Fibroblast of peridontal ligament (primary cell): Measurements from ENCODE around the gene TMEM186.
A peak's percentile ranks its signal among the peaks of the same experiment; 100 is the strongest.
"Not testable (repeated sequence)": the region's sequence is repeated elsewhere in the genome, so short reads cannot be mapped to it uniquely, and the experiment has no call there.

Experiments
- DNase-seq: peaks from one replicate; pipeline ENCODE4 v3.0.0-alpha.2; 2010; ENCODE audit errors: extremely low read depth

TMEM186 gene

DNA sequence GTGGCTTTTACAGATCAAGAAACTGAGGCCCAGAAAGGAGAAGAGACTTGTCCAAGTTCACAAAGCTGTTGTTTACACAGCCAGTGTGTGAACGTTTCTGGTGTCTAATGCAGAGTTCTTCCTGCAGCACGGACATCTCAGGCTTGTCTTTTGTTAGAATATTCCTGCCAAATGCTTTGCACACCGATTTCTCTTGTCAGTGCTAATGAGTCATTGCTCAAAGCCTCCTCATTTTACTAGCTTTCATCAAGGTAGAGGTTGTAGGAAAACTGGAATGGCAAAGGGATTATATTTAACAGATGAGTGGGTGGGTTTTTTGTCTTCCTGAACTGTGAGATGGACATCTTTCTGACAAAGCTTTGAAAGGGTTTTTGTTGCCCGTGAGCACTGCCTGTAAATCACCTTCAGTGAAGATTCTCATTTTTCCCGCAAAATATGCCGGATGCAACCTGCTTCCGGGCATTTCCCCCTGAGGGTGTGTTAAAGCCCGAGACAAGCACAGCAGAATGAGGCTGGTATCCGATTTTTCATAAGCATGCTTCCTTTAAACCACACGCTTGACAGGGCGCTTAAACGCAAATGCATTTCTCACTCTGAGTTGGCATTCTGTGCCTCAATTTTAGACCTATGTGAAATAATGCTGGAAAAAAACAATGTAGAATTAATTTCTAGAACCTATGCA is 14.9 kb upstream of the TMEM186 start:
- no peak for DNase-seq

GRCh38 chr16:8808613-8809353 is 11.3 kb upstream of the TMEM186 start:
- no peak for DNase-seq

DNA sequence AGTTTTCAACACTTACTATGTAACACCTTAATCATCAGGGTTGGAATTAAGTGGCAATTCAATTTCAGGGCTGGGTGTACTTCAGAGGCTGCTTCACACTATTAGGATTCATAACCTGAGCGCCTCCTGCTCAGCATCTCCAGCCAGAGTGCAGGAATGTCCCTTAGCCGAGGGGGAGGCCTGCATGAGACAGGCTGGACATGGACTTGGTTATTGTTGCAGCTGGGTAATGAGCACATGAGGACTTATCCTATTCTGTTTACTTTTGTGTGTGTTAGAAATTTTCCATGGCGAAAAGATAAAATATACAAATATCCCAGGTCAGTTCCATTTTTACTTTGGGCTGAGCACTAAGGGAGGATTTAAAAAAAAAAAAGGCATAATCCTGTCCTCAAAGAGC is 10.6 kb upstream of the TMEM186 start:
- DNase-seq: no peak

DNA sequence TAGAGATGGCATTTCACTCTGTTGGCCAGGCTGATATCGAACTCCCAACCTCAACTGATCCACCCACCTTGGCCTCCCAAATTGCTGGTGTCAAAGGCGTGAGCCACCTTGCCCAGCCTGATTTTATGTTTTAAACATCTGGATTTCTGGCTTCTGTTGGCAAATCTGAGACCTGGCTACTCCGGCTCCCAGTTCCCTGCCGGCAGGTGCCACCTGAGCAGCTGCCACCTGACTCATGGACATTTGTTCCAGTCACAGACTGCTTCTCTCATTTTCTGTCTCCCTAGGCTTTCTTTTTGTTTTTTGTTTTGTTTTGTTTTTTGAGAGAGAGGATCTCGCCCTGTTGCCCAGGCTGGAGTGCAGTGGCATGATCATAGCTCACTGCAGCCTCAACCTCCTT is 9.8 kb upstream of the TMEM186 start:
- no peak for DNase-seq

- DNase-seq: peak; percentile 31
Observed at GRCh38 chr16:8806272-8806983, 9.0 kb upstream of the TMEM186 start.

GRCh38 chr16:8804313-8804712 is 6.9 kb upstream of the TMEM186 start:
- DNase-seq: no peak

DNA sequence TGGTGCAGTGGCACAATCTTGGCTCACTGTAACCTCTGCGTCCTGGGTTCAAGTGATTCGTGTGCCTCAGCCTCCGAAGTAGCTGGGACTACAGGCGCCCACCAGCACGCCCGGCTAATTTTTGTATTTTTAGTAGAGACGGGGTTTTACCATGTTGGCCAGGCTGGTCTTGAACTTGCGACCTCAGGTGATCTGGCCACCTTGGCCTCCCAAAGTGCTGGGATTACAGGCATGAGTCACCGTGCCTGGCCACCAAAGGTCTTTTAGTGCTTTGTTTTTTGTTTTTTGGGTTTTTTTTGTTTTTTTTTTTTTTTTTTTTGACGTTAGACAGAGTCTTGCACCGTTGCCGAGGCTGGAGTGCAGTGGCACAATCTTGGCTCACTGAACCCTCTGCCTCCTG is 6.3 kb upstream of the TMEM186 start:
- not testable (repeated sequence) for DNase-seq

- no peak for DNase-seq
Observed at GRCh38 chr16:8801701-8802100, 4.3 kb upstream of the TMEM186 start.

- no peak for DNase-seq
Observed at GRCh38 chr16:8798535-8799157, 1.2 kb upstream of the TMEM186 start.

DNA sequence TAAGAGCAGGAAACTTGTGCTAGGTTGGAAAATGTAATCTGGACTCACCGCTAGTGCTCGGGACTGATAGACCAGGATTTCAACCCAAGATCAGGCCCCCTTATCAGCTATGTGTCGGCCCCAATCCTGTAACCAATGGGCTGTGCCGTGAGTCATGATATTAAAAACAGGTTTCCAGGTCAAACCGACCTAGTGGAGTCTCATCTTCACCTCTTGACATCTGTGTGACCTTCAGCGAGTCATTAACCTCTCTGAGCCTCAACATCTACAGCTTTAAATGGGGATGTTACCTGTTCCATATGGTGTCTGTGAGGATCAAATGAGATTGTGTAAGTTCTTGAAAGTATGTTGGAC is 712 bp upstream of the TMEM186 start:
- no peak for DNase-seq

- peak; percentile 12 for DNase-seq
Observed at GRCh38 chr16:8796469-8797363, 723 bp downstream of the TMEM186 start.

DNA sequence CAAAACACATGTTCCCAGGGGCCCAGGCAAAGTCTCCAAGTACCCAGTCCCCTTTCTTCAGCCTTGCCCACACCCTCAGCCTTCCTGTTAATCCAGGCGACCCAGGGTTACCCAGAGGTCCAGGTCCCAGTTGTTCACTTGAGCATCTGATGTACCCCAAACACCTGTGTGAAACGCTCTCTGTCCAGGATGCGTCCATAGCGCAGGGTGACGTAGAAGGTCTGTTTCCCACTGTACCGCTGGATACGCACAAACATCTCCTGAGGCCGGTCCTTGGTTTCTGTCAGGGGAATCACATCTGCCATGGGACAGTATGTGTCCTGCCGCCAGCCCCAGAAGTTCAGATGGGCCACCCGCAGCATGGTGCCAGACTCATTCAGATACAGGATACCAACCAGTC is 1.6 kb downstream of the TMEM186 start:
- DNase-seq: no peak

- DNase-seq: no peak
Observed at GRCh38 chr16:8795091-8795490, 2.3 kb downstream of the TMEM186 start.

DNA sequence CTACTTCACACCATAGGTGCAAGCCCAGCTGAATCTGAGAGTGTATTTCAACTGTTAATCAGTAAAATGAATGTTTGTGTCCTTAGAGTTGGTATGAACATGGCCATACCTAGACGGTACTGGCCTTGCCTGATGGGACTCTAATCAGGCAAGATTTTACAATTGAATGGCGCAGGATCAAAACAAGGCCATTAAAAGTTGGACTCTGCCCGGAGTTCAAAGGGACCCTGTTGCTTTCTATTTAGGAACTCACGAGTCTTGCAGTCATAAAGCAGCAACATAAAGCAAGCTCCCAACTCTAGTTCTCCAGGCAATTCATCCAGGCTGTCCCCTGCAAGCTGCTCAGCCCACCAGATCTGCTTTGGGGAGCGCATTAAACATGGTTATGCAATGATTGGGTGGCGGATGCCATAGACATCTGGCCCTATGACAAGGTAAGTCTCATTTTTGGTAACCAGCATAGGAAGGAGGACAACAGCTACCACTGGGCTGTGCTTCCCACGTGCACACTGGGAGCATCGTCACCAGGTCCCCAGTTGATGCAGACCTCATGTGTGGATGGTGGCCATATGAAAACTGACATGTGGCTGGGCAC is 8.8 kb downstream of the TMEM186 start:
- no peak for DNase-seq

DNA sequence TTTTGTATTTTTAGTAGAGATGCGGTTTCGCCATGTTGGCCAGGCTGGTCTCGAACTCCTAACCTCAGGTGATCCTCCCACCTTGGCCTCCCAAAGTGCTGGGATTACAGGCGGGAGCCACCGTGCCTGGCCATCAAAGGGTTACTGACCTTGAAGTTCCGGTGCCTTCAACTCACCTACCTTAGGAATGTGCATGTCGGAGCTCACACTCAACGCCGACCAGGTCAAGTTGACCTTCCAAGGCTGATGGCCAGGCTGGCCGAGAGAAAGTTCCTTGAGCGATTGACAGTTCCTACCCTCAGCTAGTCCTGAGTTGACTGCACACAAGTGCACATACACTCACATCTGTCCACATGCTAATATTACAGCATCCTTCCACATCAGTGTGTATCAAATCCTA is 11.1 kb downstream of the TMEM186 start:
- DNase-seq: not testable (repeated sequence)

GRCh38 chr16:8785408-8785807 is 12.0 kb downstream of the TMEM186 start:
- no peak for DNase-seq

GRCh38 chr16:8782673-8783072 is 14.8 kb downstream of the TMEM186 start:
- DNase-seq: no peak

DNA sequence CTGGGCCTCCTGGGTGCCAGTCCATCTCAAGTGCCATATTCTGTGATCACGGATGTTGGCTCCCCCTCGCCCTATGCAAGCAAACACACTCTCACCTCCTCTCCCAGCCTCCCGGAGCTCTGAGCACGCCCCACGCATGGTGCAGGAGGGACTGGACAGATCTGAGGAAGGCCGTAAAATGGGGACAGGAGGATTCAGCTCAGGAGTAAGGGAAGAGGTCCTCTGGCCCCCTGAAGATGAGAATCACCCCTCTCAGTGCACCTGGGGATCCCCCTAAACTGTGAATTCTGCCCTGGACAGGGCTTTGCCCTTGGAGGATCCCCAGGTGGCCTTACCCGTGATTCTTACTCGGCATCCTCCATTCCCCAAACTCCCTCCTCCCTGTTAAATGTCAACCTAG is 15.6 kb downstream of the TMEM186 start:
- DNase-seq: no peak

DNA sequence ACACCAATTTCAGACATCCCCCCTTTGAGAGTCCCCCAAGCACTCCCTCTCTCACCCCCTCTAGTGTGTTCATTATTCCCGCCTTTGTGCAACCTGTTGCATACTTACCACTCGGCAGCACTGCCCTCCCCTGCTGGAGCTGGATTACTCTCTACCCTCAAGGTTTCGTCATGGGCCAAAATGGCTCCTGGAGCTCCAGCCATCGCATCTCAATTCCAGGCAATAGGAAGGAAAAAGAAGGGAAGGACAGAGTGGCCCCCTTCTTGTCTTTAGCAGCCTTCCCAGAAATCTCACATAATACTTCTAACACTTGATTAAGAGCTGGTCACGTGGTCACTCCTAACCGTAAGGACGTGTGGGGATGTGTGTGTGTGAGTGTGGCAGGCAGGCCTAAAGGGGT is 20.2 kb downstream of the TMEM186 start:
- DNase-seq: no peak

DNA sequence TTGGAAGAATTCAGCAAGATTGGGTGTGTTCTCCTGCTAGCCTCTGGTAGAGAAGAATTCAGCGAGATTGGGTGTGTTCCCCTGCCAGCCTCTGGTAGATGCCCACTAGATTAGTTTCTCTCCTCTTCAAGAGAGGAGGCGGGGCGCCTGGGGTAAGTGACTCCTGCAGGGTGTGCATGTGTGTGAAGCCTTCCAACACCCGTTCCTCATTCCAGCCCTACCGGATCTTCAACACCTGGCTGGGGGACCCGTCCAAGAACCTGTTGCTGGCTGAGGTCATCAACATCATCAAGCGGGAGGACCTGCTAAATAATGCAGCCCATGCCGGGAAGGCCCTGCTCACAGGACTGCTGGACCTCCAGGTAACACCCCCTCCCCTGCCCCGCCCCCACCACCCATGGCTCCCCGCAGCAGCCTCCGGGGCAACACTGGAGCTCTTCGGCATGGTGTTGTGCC is 21.3 kb downstream of the TMEM186 start:
- DNase-seq: no peak

DNA sequence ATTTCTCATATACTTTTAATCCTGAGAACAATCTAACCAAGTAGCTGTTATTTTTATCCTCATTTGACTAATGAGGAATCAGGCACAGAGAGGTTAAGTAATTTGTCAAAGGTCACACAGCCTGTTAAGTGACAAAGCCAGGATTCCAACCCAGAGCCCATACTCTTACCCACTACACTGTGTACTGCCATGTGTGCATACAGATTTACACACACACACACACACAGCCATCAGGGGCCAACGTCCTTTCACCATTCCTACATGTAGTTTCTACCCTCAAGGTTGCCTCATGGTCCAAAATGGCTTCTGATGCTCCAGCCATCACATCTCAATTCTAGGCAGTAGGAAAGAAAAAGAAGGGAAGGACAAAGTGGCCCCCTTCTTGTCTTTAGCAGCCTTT is 22.1 kb downstream of the TMEM186 start:
- no peak for DNase-seq
